Right kidney (tissue), 1 donor: ENCODE data around the gene CNIH3.
"Not testable (repeated sequence)": the region's sequence is repeated elsewhere in the genome, so short reads cannot be mapped to it uniquely, and the experiment has no call there.

Experiments used
- DNase-seq: peaks from one replicate; pipeline ENCODE4 v3.0.0-alpha.2; 2016

The CNIH3 gene

GRCh38 chr1:224641030-224641429, 24.9 kb downstream of the CNIH3 start:
- DNase-seq = no peak

- DNase-seq = no peak
These were observed 27.5 kb downstream of the CNIH3 start for GRCh38 chr1:224643653-224644052.

- DNase-seq = peak; percentile 47
These were observed 28.5 kb downstream of the CNIH3 start for GRCh38 chr1:224644553-224645154.

- DNase-seq = no peak
These were observed 31.3 kb downstream of the CNIH3 start for GRCh38 chr1:224647449-224647848.

GRCh38 chr1:224650290-224650689, 34.2 kb downstream of the CNIH3 start:
- no peak for DNase-seq

GRCh38 chr1:224651188-224651587, 35.1 kb downstream of the CNIH3 start:
- DNase-seq = no peak

- DNase-seq = no peak
These were observed 40.3 kb downstream of the CNIH3 start for GRCh38 chr1:224656392-224656791.

GRCh38 chr1:224660074-224660473, 44.0 kb downstream of the CNIH3 start:
- no peak for DNase-seq

- DNase-seq = no peak
These were observed 46.8 kb downstream of the CNIH3 start for GRCh38 chr1:224662870-224663269.

- no peak for DNase-seq
These were observed 48.9 kb downstream of the CNIH3 start for GRCh38 chr1:224665016-224665415.

- no peak for DNase-seq
These were observed 50.0 kb downstream of the CNIH3 start for GRCh38 chr1:224666078-224666477.

GRCh38 chr1:224666913-224667312, 50.8 kb downstream of the CNIH3 start:
- no peak for DNase-seq

- no peak for DNase-seq
These were observed 52.9 kb downstream of the CNIH3 start for GRCh38 chr1:224668984-224669383.

- no peak for DNase-seq
These were observed 53.3 kb downstream of the CNIH3 start for GRCh38 chr1:224669403-224669802.

GRCh38 chr1:224670506-224670905, 54.4 kb downstream of the CNIH3 start:
- DNase-seq = no peak

- no peak for DNase-seq
These were observed 55.0 kb downstream of the CNIH3 start for GRCh38 chr1:224671076-224671475.

GRCh38 chr1:224673141-224673540, 57.0 kb downstream of the CNIH3 start:
- no peak for DNase-seq

GRCh38 chr1:224675590-224675989, 59.5 kb downstream of the CNIH3 start:
- DNase-seq = no peak

- DNase-seq = no peak
These were observed 60.4 kb downstream of the CNIH3 start for GRCh38 chr1:224676551-224676950.

- DNase-seq = no peak
These were observed 62.1 kb downstream of the CNIH3 start for GRCh38 chr1:224678168-224678567.

- no peak for DNase-seq
These were observed 63.5 kb downstream of the CNIH3 start for GRCh38 chr1:224679606-224680005.

- DNase-seq = no peak
These were observed 65.7 kb downstream of the CNIH3 start for GRCh38 chr1:224681816-224682215.

GRCh38 chr1:224683936-224684335, 67.8 kb downstream of the CNIH3 start:
- no peak for DNase-seq

- DNase-seq = no peak
These were observed 68.9 kb downstream of the CNIH3 start for GRCh38 chr1:224684979-224685425.

GRCh38 chr1:224686140-224686539, 70.0 kb downstream of the CNIH3 start:
- not testable (repeated sequence) for DNase-seq
